ENCODE measurements around the gene TPRA1.
"Not testable (repeated sequence)": the region's sequence is repeated elsewhere in the genome, so short reads cannot be mapped to it uniquely, and the experiment has no call there.

TPRA1 gene

DNA sequence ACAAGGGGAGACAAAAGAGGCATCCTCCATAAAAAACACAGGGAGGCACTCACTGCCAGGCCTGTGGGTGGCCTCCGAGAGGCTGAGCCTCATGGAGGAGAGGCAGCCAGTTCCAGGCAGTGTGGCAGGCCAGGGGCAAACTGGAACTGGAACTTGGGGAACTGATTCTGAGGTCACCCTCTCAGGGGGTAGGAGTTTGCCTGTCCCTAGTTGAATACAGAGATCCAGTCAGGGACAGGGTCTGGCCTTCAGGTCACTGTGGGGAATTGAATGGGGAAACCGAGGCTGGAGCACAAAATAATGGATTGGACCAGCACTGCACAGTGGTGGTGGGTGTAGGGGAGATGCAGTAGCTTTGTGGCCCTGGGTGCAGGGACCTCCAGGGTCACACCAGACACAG, 58.7 kb downstream of the TPRA1 start:
- H3K27ac ChIP-seq: no peak overlapping the region
- ChIA-PET POLR2A (ENCODE audit: low non-redundant PET) (no interaction called here), CTCF (interaction anchor here (2.0 kb wide), 1 partner anchor 13 kb away, joined by 5 read pairs; no protein-coding TSS in a partner anchor)
- TF ChIP-seq, protein P1, sequence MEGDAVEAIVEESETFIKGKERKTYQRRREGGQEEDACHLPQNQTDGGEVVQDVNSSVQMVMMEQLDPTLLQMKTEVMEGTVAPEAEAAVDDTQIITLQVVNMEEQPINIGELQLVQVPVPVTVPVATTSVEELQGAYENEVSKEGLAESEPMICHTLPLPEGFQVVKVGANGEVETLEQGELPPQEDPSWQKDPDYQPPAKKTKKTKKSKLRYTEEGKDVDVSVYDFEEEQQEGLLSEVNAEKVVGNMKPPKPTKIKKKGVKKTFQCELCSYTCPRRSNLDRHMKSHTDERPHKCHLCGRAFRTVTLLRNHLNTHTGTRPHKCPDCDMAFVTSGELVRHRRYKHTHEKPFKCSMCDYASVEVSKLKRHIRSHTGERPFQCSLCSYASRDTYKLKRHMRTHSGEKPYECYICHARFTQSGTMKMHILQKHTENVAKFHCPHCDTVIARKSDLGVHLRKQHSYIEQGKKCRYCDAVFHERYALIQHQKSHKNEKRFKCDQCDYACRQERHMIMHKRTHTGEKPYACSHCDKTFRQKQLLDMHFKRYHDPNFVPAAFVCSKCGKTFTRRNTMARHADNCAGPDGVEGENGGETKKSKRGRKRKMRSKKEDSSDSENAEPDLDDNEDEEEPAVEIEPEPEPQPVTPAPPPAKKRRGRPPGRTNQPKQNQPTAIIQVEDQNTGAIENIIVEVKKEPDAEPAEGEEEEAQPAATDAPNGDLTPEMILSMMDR (conservative IDR thresholded peaks at IDR 0.05; ENCODE audit: low read depth): no peak
- no peak for DNase-seq (ENCODE audit: low spot score)

DNA sequence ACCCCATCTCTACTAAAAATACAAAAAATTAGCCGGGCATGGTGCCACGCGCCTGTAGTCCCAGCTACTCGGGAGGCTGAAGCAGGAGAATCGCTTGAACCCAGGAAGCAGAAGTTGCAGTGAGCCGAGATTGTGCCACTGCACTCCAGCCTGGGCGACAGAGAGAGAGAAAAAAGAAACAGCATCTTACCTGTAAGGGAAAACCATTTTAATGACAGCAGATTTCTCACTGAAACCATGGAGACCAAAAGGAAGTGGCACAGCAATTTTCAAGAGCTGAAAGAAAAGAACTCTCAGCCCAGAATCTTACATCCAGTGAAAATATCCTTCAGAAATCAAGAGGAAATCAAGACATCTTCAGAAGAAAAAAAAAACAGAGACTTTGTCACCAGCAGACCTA, 59.7 kb downstream of the TPRA1 start:
- POLR2A ChIA-PET (ENCODE audit: low non-redundant PET); DNase-seq (ENCODE audit: low spot score); H3K27ac ChIP-seq; CTCF ChIA-PET: not testable (repeated sequence)

GRCh38 chr3:127529346-127530188, 61.0 kb downstream of the TPRA1 start:
- ChIA-PET POLR2A (ENCODE audit: low non-redundant PET) (no interaction called here), CTCF (interaction anchor here (0.7 to 1.2 kb wide), 2 partner anchors 45 to 50 kb away, joined by 4 to 5 read pairs; no protein-coding TSS in a partner anchor)
- no peak overlapping the region for H3K27ac ChIP-seq
- no peak for DNase-seq (ENCODE audit: low spot score)
- TF ChIP-seq, protein P1 (conservative IDR thresholded peaks at IDR 0.05; ENCODE audit: low read depth): no peak

DNA sequence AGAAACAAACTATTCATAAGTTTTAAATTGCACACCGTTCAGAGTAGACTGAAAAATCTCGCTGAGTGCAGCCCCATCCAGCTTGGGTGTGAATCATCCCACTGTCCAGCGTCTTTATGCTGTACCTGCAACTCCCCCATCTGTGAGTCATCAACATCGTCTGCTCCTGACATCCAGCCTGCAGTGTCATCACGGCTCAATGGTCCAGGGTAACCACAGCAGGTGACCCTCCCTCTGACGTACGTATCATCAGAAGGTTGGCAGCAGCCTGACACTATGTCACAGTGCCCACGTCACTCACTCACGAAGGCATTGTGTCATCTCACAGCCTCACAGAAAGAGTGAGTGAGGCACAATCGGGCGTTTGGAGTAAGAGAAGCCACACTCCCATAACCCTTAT, 65.2 kb downstream of the TPRA1 start:
- CTCF ChIA-PET: interaction anchor here (0.6 kb wide), 1 partner anchor 69 kb away, joined by 4 read pairs; no protein-coding TSS in a partner anchor
- POLR2A ChIA-PET (ENCODE audit: low non-redundant PET): no interaction called here
- TF ChIP-seq, protein P1 (conservative IDR thresholded peaks at IDR 0.05; ENCODE audit: low read depth): no peak
- no peak overlapping the region for H3K27ac ChIP-seq
- DNase-seq (ENCODE audit: low spot score): peak; percentile 94

GRCh38 chr3:127524296-127524896, 66.1 kb downstream of the TPRA1 start:
- no peak for DNase-seq (ENCODE audit: low spot score)
- POLR2A ChIA-PET (ENCODE audit: low non-redundant PET): interaction anchor here (0.6 kb wide), 1 partner anchor 67 kb away, joined by 6 read pairs; no protein-coding TSS in a partner anchor
- H3K27ac ChIP-seq: no peak overlapping the region
- CTCF ChIA-PET: no interaction called here
- TF ChIP-seq, protein P1 (conservative IDR thresholded peaks at IDR 0.05; ENCODE audit: low read depth): no peak

All from RWPE1 (cell line).